Spleen (tissue), 7 donors: Measurements from ENCODE around the gene ADA.

ENCODE experiments used
- CTCF ChIP-seq, 11 experiments: fragments of 200-600 bp in 7 of 11; fragments of 450-650 bp in 4 of 11; sonication (generic) in 4 of 11; IDR thresholded peaks in 8 of 11; conservative IDR thresholded peaks in 3 of 11; 1 replicate in 7 of 11; 2 replicates in 4 of 11; pipeline versions ENCODE4 v1.4.0 to v1.8.0; 2016 to 2021; ENCODE audit warnings: antibody characterized with exemption in 11 of 11, inconsistent platforms in 4 of 11, mild to moderate bottlenecking in 1 of 11
- POLR2A ChIP-seq, 3 donors: fragments of 450-650 bp; IDR thresholded peaks; one replicate each; pipeline ENCODE4 v1.5.1; 2017; ENCODE audit warnings: antibody characterized with exemption in 3 of 3, mild to moderate bottlenecking in 1 of 3
- POLR2AphosphoS5 ChIP-seq, 3 donors: sonication (generic); formaldehyde crosslinking; IDR thresholded peaks; one replicate each; pipeline ENCODE4 v1.5.1; 2017; ENCODE audit warnings: antibody characterized with exemption in 3 of 3
- donor health status: DM: no; HTN: no; CAD: no; lungs with moderate emphysema.
- donor health status: DM: no; HTN: no; CAD: no.
- donor health status: DM: no; HTN: no; CAD: no.

- TF ChIP-seq CTCF (IDR thresholded peaks at IDR 0.05 in 8 of 11, conservative IDR thresholded peaks at IDR 0.05 in 3 of 11) (no peak), POLR2A (IDR thresholded peaks at IDR 0.05) (no peak), POLR2AphosphoS5 (IDR thresholded peaks at IDR 0.05) (no peak)
Measured at GRCh38 chr20:44614525-44614924, 37.0 kb downstream of the ADA start.
